Endothelial cell of umbilical vein (primary cell): ENCODE measurements around the gene RELL1. TPM values are rescaled to one million over a fixed set of nuclear protein-coding genes. Genes with fewer than 3 reads are reported as not detected.

Source experiments
- BruUV-seq: library from RNA; stranded (reverse); fragments of 400-500 nt; replicated peaks from 2 replicates; lab custom pipeline; 2021; lab: Mats Ljungman, UMichigan
- CTCF ChIA-PET: fragments of 300-600, 350-600 bp; sonication (Branson Sonifier 250); formaldehyde crosslinking; loops from one replicate; lab custom pipeline; 2021; ENCODE audit warnings: antibody characterized with exemption, inconsistent platforms; lab: Charles Lee
- POLR2A ChIA-PET: fragments of 300-600, 350-600 bp; sonication (Branson Sonifier 250); formaldehyde crosslinking; loops from one replicate; lab custom pipeline; 2021; ENCODE audit warnings: antibody characterized with exemption, inconsistent platforms; lab: Charles Lee
- DNase-seq: peaks from one replicate; pipeline ENCODE4 v3.0.0-alpha.2; 2011; ENCODE audit warnings: low read depth, low spot score
- FAIRE-seq: peaks from 2 replicates; lab custom pipeline; 2011; peaks lifted over from hg19 to GRCh38; lab: Jason Lieb, UNC
- H2AFZ ChIP-seq: 2 replicates; pipeline ENCODE4 v1.6.0; 2012; ENCODE audit warnings: low read depth, low read length, control low read depth, inconsistent platforms
- H3K27ac ChIP-seq: 2 replicates; pipeline ENCODE4 v1.5.1; 2011; ENCODE audit warnings: low read depth, mild to moderate bottlenecking, control low read depth, low read length, moderate library complexity; ENCODE audit not compliant: insufficient read depth
- H3K27me3 ChIP-seq, 2 experiments: 2 replicates each; pipeline versions ENCODE4 v1.6.0 to v1.6.1; 2011; ENCODE audit warnings: low read length in 2 of 2, mixed read lengths in 1 of 2; ENCODE audit not compliant: control insufficient read depth in 2 of 2, insufficient read depth in 2 of 2
- H3K36me3 ChIP-seq, 2 experiments: 2 replicates in 1 of 2; 3 replicates in 1 of 2; pipeline ENCODE4 v1.5.1; 2011; ENCODE audit warnings: low read length in 2 of 2, mild to moderate bottlenecking in 1 of 2, moderate library complexity in 1 of 2; ENCODE audit not compliant: control insufficient read depth in 2 of 2, insufficient read depth in 2 of 2; ENCODE audit errors: extremely low read depth in 1 of 2
- H3K4me1 ChIP-seq: 3 replicates; pipeline ENCODE4 v1.5.1; 2011; ENCODE audit warnings: mild to moderate bottlenecking, low read length; ENCODE audit not compliant: control insufficient read depth, insufficient read depth; ENCODE audit errors: extremely low read depth
- H3K4me2 ChIP-seq: 2 replicates; pipeline ENCODE4 v1.6.1; 2011; ENCODE audit warnings: low read length, control low read depth, mixed read lengths; ENCODE audit not compliant: insufficient read depth
- H3K4me3 ChIP-seq, 3 experiments: fragments of 200-600 bp in 1 of 3; sonication (generic), shearing (Covaris generic) in 1 of 3; replicated peaks in 1 of 3; 2 replicates each; pipeline ENCODE4 v1.5.1; 2011 to 2016; ENCODE audit warnings: control low read depth in 3 of 3, low read length in 3 of 3, mild to moderate bottlenecking in 2 of 3, inconsistent platforms in 1 of 3, low read depth in 1 of 3, moderate library complexity in 1 of 3; ENCODE audit not compliant: insufficient read depth in 1 of 3
- H3K79me2 ChIP-seq: 2 replicates; pipeline ENCODE4 v1.6.0; 2012; ENCODE audit warnings: low read length, inconsistent platforms; ENCODE audit not compliant: control insufficient read depth, insufficient read depth
- H3K9ac ChIP-seq: replicated peaks from 2 replicates; pipeline ENCODE3; 2011; ENCODE audit warnings: low read length, control low read depth; ENCODE audit not compliant: insufficient read depth; ENCODE audit errors: extremely low read depth
- H3K9me1 ChIP-seq: replicated peaks from 3 replicates; pipeline ENCODE4 v1.6.0; 2011; ENCODE audit warnings: mild to moderate bottlenecking, low read length; ENCODE audit not compliant: control insufficient read depth, insufficient read depth; ENCODE audit errors: extremely low read depth
- H3K9me3 ChIP-seq: replicated peaks from 2 replicates; pipeline ENCODE4 v1.5.1; 2012; ENCODE audit warnings: low read length, inconsistent platforms; ENCODE audit not compliant: control insufficient read depth, insufficient read depth
- H4K20me1 ChIP-seq: replicated peaks from 2 replicates; pipeline ENCODE3; 2011; ENCODE audit warnings: mild to moderate bottlenecking, low read length; ENCODE audit not compliant: control insufficient read depth, insufficient read depth; ENCODE audit errors: extremely low read depth
- CTCF ChIP-seq, 2 donors: IDR thresholded peaks; 1 replicate in 1 of 2; 2 replicates in 1 of 2; pipeline ENCODE4 v1.5.1; 2011; ENCODE audit warnings: low read length in 2 of 2, mild to moderate bottlenecking in 2 of 2, moderate library complexity in 2 of 2, control low read depth in 1 of 2, inconsistent platforms in 1 of 2, low read depth in 1 of 2; ENCODE audit not compliant: insufficient read depth in 1 of 2; ENCODE audit errors: extremely low read depth in 1 of 2
- JUN ChIP-seq: IDR thresholded peaks from 2 replicates; pipeline ENCODE4 v1.6.1; 2011; ENCODE audit warnings: borderline replicate concordance, low read depth; ENCODE audit not compliant: insufficient read length, insufficient read depth
- MAX ChIP-seq: IDR thresholded peaks from 2 replicates; pipeline ENCODE4 v1.6.1; 2011; ENCODE audit not compliant: insufficient read depth, insufficient read length
- MYC ChIP-seq: IDR thresholded peaks from one replicate; pipeline ENCODE4 v1.6.1; 2011; ENCODE audit warnings: mild to moderate bottlenecking, low read depth, low read length
- dilution Hi-C: fragments of 300-500 bp; cut with MboI; formaldehyde crosslinking; loops from one replicate; pipeline ENCODE4 v1.15.0; 2019; ENCODE audit warnings: low sequenced_read_pairs; ENCODE audit not compliant: extremely low pct_ligation_motif_present
- intact Hi-C: fragments of 100-400 bp; cut with micrococcal nuclease; formaldehyde crosslinking; loops from one replicate; pipeline ENCODE4 v1.10.0; 2022
- polyA plus RNA-seq, 4 experiments: library from polyadenylated mRNA; depleted of rRNA in 3 of 4; stranded (reverse) in 3 of 4; unstranded in 1 of 4; fragments of >200 nt; gene quantifications; 2 replicates each; pipeline versions ENCODE4 v1.2.1 to v1.2.3, GENCODE V29; 2011 to 2012; ENCODE audit warnings: missing spikeins in 1 of 4
- total RNA-seq: library from RNA; stranded (reverse); gene quantifications from 2 replicates; pipeline ENCODE4 v1.2.3, GENCODE V29; 2021

The RELL1 gene
- total and polyA plus RNA-seq, 2 donors (not counting 3 experiments of a cell fraction or from before 2014, with no cell fraction given): 20.8 to 91.7 TPM

- DNase-seq: no peak
- Histone ChIP-seq H3K4me3 (no peak overlapping the region), H3K9me1 (no peaks in the 10 kb centered on the region), H3K79me2 (no peaks in the 10 kb centered on the region), H3K4me1 (no peaks in the 10 kb centered on the region), H4K20me1 (no peaks in the 10 kb centered on the region), H2AFZ (no peak overlapping the region), H3K9me3 (no peaks in the 10 kb centered on the region), H3K27ac (no peak overlapping the region), H3K9ac (no peak overlapping the region), H3K27me3 (peaks cover 3 to 4% of the 10 kb centered on the region in 2 experiments), H3K36me3 (no peaks in the 10 kb centered on the region), H3K4me2 (no peak overlapping the region)
- no peak for TF ChIP-seq MAX
- TF ChIP-seq CTCF (IDR thresholded peaks at IDR 0.05; ENCODE audit: extremely low read depth in 1 of 2, insufficient read depth in 1 of 2, low read depth in 1 of 2, low read length in 2 of 2): no peak
- no peak for TF ChIP-seq MYC
- no TSS peak for BruUV-seq
- no peak for FAIRE-seq
- CTCF ChIA-PET: no interaction called here
- dilution Hi-C loops: no loop called here
- intact Hi-C loops: no loop called here
- POLR2A ChIA-PET: no interaction called here
These were observed 43.5 kb upstream of the RELL1 start for GRCh38 chr4:37729649-37730004.

- H3K36me3 ChIP-seq: no peaks in the 10 kb centered on the region
- no peak overlapping the region for H3K27ac ChIP-seq
- no peak for DNase-seq
- FAIRE-seq: no peak
- no peaks in the 10 kb centered on the region for H3K9me1 ChIP-seq
- peaks cover 3 to 4% of the 10 kb centered on the region in 2 experiments for H3K27me3 ChIP-seq
- H4K20me1 ChIP-seq: no peaks in the 10 kb centered on the region
- H3K4me2 ChIP-seq: no peak overlapping the region
- intact Hi-C loops (no loop called here), dilution Hi-C loops (no loop called here)
- no peaks in the 10 kb centered on the region for H3K9me3 ChIP-seq
- no TSS peak for BruUV-seq
- H3K4me1 ChIP-seq: no peaks in the 10 kb centered on the region
- TF ChIP-seq JUN (no peak), MYC (no peak)
- H2AFZ ChIP-seq: no peak overlapping the region
- ChIA-PET CTCF (no interaction called here), POLR2A (no interaction called here)
- no peaks in the 10 kb centered on the region for H3K79me2 ChIP-seq
- no peak overlapping the region for H3K9ac ChIP-seq
- no peak overlapping the region for H3K4me3 ChIP-seq
These were observed 41.9 kb upstream of the RELL1 start for GRCh38 chr4:37728064-37728463.
